Effector CD8-positive, alpha-beta T cell (primary cell): Measurements from ENCODE around the gene LGALS12.

ENCODE experiments used
- DNase-seq: peaks from one replicate; lab custom pipeline; 2025; lab: John Stamatoyannopoulos, UW

The LGALS12 gene

DNA sequence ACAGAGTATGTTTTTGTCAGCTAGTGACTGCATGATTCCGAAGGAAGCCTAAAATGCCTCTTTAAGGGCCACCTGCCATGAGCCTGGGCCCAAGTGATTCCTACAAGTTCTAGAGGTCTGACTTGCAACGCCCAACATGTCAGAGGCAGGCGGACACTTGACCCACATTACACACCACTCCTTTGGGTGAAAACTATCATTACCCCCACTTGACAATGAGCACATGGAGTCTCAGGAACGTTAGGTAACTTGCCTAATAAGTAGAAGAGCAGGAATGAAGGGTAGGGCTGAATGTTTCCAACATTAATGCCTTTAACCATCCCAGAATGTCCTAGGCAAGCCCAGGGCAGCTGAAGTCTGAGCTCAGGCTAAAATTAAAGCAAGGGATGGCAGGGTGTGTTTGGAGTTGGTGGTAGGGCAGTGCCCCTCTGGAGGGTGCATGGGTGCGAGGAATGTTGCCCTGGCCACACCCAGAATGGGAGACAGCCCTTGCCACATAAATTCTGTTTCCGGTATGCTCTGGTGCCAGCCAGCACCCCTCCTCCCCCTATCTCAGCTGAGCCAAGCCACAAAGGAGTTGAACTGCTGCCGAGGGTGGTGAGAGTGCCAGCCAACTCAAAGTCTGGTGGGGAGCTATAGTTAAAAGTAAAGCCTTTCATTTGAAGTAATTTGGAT is 54.8 kb downstream of the LGALS12 start:
- no peak for DNase-seq

DNA sequence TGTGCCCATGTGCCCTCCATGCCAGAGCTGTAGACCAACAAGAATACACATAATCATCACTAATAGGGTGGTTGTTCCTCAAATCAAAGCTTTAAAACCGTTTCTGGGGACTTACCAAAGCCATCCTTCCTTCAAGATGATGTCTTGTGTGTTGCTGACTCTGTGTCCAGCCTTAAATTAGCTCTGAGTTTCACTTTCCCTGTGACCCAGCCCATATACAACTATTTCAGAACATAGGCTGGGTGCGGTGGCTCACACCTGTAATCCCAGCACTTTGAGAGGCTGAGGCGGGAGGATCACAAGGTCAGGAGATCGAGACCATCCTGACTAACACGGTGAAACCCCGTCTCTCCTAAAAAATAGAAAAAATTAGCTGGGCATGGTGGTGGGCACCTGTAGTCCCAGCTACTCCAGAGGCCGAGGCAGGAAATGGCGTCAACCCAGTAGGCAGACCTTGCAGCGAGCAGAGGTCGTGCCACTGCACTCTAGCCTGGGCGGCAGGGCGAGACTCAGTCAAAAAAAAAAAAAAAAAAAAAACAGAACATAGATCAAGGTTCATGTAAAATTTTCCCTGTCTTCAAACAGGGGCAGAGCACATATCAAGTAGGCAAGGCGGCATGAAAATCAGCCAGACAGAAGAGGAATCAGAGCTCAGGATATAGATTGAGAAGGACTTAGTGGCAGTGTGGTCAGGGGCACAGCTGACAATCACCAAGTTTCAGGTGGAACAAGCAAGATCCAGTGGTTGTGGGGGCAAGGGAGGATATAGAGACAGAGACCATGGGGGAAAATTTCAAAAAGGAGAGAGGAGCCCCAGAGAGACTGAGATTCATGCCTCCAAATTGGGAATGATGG is 57.5 kb downstream of the LGALS12 start, which contains the start of gene PLAAT2:
TSS of gene PLAAT2 (minus strand) at position 179 of the 855 bp plus-strand sequence. CDS start at position 124, 55 bp downstream.
- no peak for DNase-seq

DNA sequence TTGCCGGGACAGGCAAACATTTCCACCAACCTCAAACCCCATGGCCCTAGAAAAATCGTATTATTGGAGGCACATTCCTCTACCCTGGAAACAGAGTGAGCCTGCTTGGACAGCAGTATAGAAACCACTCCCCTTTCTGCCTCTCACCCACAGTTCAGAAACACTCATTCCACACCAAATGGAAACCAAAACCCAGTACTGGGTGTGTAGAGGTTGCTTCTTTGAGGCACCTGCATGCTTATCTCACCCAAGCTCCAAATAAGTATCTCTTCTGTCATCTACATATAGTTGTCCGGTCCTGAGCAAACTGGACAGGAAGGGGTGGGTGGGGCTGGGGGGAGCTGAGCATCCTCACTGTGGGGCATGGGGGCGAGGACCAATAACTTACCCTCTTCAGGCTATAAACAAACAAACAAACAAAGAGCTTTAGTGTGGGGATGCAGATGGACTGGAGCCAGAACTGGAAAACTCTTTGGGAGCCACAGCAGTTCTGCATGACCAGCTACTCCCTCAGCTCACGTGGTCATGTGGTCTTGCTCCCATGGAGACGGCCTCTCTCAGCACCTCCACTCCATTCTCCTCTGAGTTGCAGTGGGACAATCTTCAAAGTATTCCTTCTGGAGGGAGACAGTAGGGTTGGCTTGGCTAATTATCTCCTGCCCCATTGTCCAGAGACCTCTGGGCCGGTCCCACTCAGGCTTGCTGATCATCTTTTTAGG is 58.3 kb downstream of the LGALS12 start:
- no peak for DNase-seq

DNA sequence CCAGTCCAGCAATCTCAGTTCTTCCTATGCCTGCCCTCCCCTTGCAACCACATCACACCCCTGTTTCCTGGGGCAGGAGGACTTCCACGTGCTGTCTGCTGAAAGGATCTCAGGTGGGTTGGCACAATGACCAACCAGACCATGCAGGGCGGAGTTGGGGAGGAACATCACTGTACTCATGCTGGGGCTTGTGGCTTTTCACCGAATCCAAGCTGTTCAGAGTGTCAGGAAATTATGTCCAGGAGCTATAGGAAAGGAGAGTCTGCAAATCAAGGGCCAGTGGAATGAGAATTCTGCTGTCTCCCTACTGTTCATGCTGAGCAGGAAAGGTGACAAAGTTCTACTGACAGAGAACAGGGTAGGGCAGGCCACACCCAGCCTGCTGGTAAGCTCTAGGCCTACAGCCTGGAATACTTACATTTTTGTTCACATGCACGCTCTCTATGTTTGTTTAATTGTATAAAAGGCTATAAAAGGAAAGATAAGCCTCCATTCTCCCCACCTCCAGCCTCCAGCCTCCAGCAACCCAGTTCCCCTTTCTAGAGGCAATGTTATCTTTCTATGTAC is 59.0 kb downstream of the LGALS12 start:
- DNase-seq, result no peak
